ENCODE data around the gene DUSP1.

DNA sequence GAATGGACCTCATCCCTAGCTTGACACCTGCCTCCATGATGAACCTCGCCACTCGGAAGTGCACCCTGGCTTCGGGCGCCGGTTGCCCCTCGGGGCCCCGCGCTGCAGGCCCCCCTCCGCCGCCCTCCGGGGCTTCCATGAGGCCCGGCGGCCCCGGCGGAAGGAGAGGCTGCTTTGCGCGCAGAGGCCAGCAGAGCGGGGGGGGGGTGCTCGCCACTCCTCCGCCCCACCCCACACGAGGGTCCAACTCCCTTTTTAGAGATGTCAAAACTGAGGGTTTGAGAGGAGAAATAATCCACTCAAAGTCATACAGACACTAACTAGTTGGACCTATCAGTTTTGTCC is 7.9 kb downstream of the DUSP1 start:
- TF ChIP-seq, protein P1, sequence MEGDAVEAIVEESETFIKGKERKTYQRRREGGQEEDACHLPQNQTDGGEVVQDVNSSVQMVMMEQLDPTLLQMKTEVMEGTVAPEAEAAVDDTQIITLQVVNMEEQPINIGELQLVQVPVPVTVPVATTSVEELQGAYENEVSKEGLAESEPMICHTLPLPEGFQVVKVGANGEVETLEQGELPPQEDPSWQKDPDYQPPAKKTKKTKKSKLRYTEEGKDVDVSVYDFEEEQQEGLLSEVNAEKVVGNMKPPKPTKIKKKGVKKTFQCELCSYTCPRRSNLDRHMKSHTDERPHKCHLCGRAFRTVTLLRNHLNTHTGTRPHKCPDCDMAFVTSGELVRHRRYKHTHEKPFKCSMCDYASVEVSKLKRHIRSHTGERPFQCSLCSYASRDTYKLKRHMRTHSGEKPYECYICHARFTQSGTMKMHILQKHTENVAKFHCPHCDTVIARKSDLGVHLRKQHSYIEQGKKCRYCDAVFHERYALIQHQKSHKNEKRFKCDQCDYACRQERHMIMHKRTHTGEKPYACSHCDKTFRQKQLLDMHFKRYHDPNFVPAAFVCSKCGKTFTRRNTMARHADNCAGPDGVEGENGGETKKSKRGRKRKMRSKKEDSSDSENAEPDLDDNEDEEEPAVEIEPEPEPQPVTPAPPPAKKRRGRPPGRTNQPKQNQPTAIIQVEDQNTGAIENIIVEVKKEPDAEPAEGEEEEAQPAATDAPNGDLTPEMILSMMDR (IDR thresholded peaks at IDR 0.05) = no peak
- TF ChIP-seq POLR2A (IDR thresholded peaks at IDR 0.05) = no peak

Measured in esophagus squamous epithelium (tissue), 4 donors.